Measurements from ENCODE around the gene DOK4. TPM values are rescaled to one million over a fixed set of nuclear protein-coding genes. Genes with fewer than 3 reads are reported as not detected.

DOK4 gene
- total RNA-seq, 1 experiment from 2014 or later, result 6.8 TPM

DNA sequence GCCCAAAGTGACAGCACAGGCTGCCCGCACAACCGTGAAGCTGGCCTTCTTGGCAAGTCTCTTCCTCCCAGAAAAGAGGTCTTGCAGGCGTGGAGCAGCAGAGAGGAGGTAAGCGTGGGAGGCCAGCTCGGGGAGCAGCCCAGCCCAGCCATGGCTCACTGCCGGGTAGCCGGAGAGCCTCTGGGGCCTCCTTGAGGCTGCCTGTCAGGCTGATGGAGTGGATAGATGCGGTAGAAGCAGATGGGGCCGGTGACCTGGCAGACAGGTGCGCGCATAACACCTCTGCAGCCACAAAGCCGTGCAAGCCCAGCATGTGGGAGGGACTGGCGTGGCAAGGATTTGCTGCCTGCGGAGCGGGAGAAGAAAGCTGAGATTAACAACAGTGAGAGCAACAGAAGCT is 17.1 kb upstream of the DOK4 start:
- DNase-seq (ENCODE audit: low read depth, low spot score), result no peak
- no peaks in the 10 kb centered on the region for H3K36me3 ChIP-seq (ENCODE audit: control insufficient read depth, insufficient read depth, low read length)
- ATAC-seq, result no peak
- no peak overlapping the region for H3K4me3 ChIP-seq (ENCODE audit: low read depth in 2 of 2, low read length in 2 of 2)
- BruUV-seq (replicated peaks), result no TSS peak
- H3K4me1 ChIP-seq (ENCODE audit: control insufficient read depth, insufficient read depth, low read length), result no peaks in the 10 kb centered on the region
- no peaks in the 10 kb centered on the region for H3K9me3 ChIP-seq (ENCODE audit: control insufficient read depth, insufficient read depth, low read depth, low read length)
- no peak overlapping the region for H3K27ac ChIP-seq (ENCODE audit: low read length)
- H3K27me3 ChIP-seq (ENCODE audit: control insufficient read depth, insufficient read depth, low read length), result no peaks in the 10 kb centered on the region
- ChIA-PET CTCF (no interaction called here), POLR2A (no interaction called here)
- intact Hi-C loops (cut with micrococcal nuclease; ENCODE audit: unreplicated experiment), result no loop called here
- in situ Hi-C loops (cut with HindIII; ENCODE audit: low pct_unique_long_range_greater_than_20kb, low sequenced_read_pairs), result no loop called here
- TF ChIP-seq TCF7L2 (IDR thresholded peaks at IDR 0.05; ENCODE audit: low read depth, low read length), result no peak
- no peak for TF ChIP-seq SIN3A (IDR thresholded peaks at IDR 0.05; ENCODE audit: borderline replicate concordance, insufficient read depth, low read depth, low read length)
- TF ChIP-seq, protein P1, sequence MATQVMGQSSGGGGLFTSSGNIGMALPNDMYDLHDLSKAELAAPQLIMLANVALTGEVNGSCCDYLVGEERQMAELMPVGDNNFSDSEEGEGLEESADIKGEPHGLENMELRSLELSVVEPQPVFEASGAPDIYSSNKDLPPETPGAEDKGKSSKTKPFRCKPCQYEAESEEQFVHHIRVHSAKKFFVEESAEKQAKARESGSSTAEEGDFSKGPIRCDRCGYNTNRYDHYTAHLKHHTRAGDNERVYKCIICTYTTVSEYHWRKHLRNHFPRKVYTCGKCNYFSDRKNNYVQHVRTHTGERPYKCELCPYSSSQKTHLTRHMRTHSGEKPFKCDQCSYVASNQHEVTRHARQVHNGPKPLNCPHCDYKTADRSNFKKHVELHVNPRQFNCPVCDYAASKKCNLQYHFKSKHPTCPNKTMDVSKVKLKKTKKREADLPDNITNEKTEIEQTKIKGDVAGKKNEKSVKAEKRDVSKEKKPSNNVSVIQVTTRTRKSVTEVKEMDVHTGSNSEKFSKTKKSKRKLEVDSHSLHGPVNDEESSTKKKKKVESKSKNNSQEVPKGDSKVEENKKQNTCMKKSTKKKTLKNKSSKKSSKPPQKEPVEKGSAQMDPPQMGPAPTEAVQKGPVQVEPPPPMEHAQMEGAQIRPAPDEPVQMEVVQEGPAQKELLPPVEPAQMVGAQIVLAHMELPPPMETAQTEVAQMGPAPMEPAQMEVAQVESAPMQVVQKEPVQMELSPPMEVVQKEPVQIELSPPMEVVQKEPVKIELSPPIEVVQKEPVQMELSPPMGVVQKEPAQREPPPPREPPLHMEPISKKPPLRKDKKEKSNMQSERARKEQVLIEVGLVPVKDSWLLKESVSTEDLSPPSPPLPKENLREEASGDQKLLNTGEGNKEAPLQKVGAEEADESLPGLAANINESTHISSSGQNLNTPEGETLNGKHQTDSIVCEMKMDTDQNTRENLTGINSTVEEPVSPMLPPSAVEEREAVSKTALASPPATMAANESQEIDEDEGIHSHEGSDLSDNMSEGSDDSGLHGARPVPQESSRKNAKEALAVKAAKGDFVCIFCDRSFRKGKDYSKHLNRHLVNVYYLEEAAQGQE (IDR thresholded peaks at IDR 0.05; ENCODE audit: insufficient read depth in 1 of 2, low read depth in 2 of 2, low read length in 1 of 2), result no peak
- TF ChIP-seq, protein P2, sequence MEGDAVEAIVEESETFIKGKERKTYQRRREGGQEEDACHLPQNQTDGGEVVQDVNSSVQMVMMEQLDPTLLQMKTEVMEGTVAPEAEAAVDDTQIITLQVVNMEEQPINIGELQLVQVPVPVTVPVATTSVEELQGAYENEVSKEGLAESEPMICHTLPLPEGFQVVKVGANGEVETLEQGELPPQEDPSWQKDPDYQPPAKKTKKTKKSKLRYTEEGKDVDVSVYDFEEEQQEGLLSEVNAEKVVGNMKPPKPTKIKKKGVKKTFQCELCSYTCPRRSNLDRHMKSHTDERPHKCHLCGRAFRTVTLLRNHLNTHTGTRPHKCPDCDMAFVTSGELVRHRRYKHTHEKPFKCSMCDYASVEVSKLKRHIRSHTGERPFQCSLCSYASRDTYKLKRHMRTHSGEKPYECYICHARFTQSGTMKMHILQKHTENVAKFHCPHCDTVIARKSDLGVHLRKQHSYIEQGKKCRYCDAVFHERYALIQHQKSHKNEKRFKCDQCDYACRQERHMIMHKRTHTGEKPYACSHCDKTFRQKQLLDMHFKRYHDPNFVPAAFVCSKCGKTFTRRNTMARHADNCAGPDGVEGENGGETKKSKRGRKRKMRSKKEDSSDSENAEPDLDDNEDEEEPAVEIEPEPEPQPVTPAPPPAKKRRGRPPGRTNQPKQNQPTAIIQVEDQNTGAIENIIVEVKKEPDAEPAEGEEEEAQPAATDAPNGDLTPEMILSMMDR (IDR thresholded peaks at IDR 0.05), result no peak

DNA sequence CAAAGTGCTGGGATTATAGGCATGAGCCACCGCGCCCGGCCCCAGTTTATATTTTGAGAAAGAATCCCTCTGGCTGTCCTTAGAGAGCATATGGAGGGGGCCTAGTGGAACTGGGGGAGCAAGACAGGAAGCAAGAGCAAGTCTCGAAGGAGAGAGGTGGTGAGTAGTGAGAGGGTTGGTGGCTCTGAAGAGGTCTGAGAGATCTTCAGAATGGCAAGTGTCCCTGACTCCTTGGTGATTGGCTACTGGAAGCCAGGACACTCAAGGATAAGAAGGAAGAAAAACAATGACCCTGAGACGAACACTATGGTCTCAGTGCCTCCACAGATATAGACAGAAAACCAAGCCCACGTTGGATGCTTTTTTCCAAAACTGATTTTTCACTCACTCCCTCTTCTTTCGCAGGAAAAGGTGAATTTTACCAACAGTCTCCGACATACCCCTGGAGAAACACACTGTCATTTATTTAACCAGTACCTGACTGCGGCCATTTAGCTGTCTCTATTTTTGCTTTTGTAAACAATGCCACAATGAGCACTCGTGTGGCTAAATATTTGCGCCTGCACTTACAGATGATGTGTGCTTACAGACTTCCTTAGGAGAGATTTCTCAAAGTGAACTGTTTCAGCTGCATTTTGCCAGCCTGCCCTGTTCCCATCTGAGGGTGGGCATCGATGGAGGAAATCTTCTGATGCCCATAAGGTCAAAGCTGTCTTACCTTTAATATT is 15.9 kb upstream of the DOK4 start:
- intact Hi-C loops (cut with micrococcal nuclease; ENCODE audit: unreplicated experiment), result no loop called here
- no peak overlapping the region for H3K4me3 ChIP-seq (ENCODE audit: low read depth in 2 of 2, low read length in 2 of 2)
- BruUV-seq (replicated peaks), result no TSS peak
- ChIA-PET POLR2A (no interaction called here), CTCF (interaction anchor here (0.7 kb wide), 1 partner anchor 13 kb away, joined by 6 read pairs; no protein-coding TSS in a partner anchor)
- DNase-seq (ENCODE audit: low read depth, low spot score), result no peak
- ATAC-seq, result no peak
- no peak overlapping the region for H3K27ac ChIP-seq (ENCODE audit: low read length)
- in situ Hi-C loops (cut with HindIII; ENCODE audit: low pct_unique_long_range_greater_than_20kb, low sequenced_read_pairs), result no loop called here
- no peaks in the 10 kb centered on the region for H3K27me3 ChIP-seq (ENCODE audit: control insufficient read depth, insufficient read depth, low read length)
- no peaks in the 10 kb centered on the region for H3K9me3 ChIP-seq (ENCODE audit: control insufficient read depth, insufficient read depth, low read depth, low read length)
- TF ChIP-seq SIN3A (IDR thresholded peaks at IDR 0.05; ENCODE audit: borderline replicate concordance, insufficient read depth, low read depth, low read length) (no peak), POLR2AphosphoS5 (IDR thresholded peaks at IDR 0.05; ENCODE audit: low read depth, low read length) (no peak), TCF7L2 (IDR thresholded peaks at IDR 0.05; ENCODE audit: low read depth, low read length) (no peak)
- TF ChIP-seq, protein P1 (IDR thresholded peaks at IDR 0.05; ENCODE audit: insufficient read depth in 1 of 2, low read depth in 2 of 2, low read length in 1 of 2), result no peak
- TF ChIP-seq, protein P2 (IDR thresholded peaks at IDR 0.05), result no peak
- H3K36me3 ChIP-seq (ENCODE audit: control insufficient read depth, insufficient read depth, low read length), result no peaks in the 10 kb centered on the region
- no peaks in the 10 kb centered on the region for H3K4me1 ChIP-seq (ENCODE audit: control insufficient read depth, insufficient read depth, low read length)

All from Panc1 (cell line).